ENCODE results near the gene SLC8B1.

DNA sequence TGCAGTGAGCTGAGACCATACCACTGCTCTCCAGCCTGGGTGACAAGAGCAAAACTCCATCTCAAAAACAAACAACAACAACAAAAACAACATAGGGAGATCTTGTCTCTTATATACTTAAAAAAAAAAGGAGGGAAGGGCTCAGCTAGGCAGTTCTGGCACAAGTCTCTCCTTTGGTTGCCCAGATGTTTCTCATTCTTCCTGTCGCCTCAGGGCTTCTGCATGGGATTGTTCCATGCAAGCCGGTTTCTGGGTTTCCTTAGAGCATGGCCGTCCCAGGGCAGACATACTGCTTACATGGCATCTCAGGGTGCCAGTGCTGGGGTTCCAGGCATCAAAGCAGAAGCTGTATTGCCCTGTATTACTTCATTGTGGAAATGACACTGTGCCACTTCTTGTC lies 5.2 kb upstream of the SLC8B1 start:
- no peak for TF ChIP-seq EZH2 (IDR thresholded peaks at IDR 0.05; ENCODE audit: borderline replicate concordance, low read depth, low read length, poor library complexity, severe bottlenecking)
- TF ChIP-seq, protein P1, sequence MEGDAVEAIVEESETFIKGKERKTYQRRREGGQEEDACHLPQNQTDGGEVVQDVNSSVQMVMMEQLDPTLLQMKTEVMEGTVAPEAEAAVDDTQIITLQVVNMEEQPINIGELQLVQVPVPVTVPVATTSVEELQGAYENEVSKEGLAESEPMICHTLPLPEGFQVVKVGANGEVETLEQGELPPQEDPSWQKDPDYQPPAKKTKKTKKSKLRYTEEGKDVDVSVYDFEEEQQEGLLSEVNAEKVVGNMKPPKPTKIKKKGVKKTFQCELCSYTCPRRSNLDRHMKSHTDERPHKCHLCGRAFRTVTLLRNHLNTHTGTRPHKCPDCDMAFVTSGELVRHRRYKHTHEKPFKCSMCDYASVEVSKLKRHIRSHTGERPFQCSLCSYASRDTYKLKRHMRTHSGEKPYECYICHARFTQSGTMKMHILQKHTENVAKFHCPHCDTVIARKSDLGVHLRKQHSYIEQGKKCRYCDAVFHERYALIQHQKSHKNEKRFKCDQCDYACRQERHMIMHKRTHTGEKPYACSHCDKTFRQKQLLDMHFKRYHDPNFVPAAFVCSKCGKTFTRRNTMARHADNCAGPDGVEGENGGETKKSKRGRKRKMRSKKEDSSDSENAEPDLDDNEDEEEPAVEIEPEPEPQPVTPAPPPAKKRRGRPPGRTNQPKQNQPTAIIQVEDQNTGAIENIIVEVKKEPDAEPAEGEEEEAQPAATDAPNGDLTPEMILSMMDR (conservative IDR thresholded peaks at IDR 0.05; ENCODE audit: low read depth, low read length) = no peak
